Measurements from ENCODE around the gene CENPH.
"Not testable (repeated sequence)": the region's sequence is repeated elsewhere in the genome, so short reads cannot be mapped to it uniquely, and the experiment has no call there.

CENPH gene, protein sequence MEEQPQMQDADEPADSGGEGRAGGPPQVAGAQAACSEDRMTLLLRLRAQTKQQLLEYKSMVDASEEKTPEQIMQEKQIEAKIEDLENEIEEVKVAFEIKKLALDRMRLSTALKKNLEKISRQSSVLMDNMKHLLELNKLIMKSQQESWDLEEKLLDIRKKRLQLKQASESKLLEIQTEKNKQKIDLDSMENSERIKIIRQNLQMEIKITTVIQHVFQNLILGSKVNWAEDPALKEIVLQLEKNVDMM
- total RNA-seq, result 13.4 to 14.0 reads per million in 2 donors

DNA sequence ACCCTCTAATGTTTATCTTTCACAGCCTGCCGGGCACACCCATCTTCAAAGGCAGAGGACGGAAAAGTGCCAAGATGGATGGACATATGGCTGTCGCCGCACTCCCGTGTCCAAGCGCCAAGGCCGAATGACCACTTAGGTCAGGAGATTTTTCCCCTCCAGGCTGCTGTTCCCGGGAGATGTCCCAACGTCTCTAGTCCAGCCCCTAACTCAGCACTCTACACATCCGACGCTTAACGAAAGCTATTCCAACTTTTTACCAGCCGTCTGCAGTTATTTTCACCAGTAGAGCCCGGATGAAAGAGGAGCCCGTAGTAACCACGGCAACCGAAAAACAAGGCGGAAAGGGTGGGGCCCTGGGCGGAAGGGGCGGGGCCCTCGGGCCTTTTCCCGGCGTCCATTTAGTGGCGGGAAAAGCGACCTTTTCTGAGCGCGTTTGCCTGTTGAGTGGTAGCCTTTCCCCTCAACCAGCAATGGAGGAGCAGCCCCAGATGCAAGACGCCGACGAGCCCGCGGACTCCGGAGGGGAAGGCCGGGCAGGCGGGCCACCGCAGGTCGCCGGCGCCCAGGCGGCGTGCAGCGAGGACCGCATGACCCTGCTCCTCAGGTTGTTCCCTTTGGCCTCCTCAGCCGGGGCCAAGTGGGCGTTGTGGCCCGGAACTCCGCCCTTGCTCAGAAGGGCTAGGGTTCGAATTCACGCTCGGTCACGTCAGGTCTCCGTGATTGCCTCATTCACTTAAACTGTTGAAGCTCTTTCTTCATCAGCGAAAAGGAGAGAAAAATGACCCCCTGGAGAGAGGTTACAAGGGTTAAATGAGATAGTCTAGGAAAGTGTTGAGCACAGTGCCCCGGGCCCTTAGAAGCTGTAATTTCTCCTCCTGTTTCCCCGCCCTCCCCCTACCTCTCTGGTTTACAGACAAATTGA, at the start of gene CENPH:
CENPH (plus strand) TSS at position 422 of the 925 bp plus-strand sequence; CDS start at position 474, 52 bp downstream.
- DNase-seq, result peak; percentile 67

DNA sequence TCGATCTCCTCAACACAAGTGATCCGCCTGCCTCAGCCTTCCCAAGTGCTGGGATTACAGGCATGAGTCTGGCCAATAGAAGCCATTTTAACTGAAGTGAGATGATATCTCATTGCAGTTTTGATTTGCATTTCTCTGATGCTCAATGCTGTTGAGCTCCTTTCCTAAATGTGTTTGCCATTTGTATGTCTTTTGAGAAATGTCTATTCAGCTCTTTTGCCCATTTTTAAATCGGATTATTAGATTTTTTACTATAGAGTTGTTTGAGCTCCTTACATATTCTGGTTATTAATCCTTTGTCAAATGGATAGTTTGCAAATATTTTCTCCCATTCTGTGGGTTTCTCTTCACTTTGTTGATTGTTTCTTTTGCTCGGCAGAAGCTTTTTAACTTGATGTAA, 49.1 kb upstream of the CENPH start:
- not testable (repeated sequence) for DNase-seq

DNA sequence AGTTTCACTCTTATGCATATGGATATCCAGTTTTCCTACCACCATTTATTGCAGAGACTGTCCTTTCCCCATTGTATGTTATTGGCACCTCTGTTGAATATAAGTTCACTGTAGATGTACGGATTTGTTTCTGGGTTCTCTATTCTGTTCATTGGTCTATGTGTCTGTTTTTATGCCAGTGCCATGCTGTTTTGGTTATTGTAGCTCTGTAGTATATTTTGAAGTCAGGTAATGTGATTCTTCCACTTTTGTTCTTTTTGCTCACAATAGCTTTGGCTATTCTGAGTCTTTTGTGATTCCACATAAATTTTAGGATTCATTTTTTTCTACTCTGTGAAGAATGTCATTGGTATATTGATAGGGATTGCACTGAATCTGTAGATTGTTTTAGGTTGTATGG, 48.6 kb upstream of the CENPH start:
- no peak for DNase-seq

DNA sequence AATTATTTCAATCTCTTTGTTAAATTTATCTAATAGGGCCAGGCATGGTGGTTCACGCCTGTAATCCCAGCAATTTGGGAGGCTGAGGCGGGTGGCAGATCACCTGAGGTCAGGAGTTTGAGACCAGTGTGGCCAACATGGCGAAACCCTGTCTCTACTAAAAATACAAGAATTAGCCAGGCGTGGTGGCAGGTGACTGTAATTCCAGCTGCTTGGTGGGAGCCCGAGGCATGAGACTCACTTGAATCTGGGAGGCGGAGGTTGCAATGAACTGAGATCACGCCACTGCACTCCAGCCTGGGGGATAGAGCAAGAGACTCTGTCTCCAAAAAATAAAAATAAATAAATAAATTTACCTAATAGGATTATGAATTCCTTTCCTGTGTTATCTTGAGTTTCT, 40.8 kb upstream of the CENPH start:
- not testable (repeated sequence) for DNase-seq

DNA sequence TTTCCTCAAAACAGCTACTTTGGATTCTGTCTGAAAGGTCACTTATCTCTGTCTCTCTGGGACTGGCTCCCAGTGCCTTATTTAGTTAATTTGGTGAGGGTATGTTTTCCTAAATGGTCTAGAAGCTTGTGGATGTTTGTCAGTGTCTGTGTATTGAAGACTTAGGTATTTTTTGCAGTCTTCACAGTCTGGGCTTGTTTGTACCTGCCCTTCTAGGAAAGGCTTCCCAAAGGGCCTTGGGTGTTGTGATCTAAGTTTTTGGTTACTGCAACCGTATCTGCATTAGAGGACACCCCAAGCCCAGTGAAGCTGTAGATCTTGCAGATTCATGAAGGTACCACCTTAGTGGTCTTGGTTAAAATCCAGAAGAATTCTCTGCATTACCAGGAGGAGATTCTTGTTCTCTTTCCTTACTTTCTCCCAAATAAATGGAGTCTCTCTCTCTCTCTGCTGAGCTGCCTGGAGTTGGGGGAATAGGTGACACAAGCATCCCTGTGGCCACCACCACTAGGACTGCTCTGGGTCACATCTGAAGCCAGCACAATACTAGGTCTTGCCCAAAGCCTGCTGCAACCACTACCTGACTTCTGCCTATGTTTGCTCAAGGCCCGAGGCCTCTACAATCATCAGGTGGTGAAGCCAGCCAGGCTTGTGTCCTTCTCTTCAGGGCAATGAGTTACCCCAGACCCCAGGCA, 40.3 kb upstream of the CENPH start:
- no peak for DNase-seq

DNA sequence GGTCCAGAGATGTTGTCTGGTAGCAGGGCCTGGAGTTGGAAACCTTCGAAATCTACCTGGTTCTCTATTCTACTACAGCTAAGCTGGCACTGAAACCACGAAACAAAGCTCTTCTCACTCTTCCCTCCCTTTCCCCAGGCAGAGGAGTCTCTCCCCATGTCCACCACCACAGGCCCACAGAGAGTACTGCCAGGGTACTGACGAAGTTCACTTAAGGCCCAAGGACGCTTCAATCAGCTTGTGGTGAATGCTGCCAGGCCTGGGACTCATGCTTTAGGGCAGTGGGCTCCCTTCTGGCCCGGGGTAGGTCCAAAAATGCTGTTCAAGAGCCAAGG, 39.7 kb upstream of the CENPH start:
- DNase-seq, result no peak

DNA sequence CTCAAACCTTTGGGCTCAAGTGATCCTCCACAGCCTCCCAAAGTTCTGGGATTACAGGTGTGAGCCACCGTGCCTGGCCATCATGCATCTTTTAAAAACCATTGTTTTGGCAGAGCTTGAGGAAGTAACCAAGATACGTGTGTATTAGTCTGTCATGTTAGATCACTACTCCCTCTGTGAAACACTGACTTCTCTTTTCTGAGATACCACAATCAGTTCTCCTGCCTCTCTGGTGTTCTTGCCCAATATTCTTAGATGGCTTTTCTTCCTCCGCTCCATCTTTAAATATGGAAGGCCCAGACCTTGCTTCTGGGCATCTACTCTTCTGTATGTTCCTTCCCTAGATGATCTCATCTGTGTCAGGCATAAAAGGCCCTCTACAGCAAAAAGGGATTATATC, 36.7 kb upstream of the CENPH start:
- DNase-seq, result no peak

DNA sequence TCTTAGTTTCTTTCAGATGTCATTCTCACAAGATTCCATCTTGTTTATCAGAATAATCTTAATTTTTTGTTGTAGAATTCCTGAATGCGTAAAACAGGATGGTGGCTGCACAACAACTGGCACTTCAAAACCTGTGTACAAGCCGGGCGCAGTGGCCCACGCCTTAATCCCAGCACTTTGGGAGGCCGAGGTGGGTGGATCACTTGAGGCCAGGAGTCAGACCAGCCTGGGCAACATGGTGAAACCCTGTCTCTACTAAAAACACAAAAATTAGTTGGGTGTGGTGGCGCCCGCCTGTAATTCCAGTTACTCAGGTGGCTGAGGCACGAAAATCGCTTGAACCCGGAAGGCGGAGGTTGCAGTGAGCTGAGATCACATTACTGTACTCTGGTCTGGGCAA, 32.9 kb upstream of the CENPH start:
- DNase-seq, result no peak

DNA sequence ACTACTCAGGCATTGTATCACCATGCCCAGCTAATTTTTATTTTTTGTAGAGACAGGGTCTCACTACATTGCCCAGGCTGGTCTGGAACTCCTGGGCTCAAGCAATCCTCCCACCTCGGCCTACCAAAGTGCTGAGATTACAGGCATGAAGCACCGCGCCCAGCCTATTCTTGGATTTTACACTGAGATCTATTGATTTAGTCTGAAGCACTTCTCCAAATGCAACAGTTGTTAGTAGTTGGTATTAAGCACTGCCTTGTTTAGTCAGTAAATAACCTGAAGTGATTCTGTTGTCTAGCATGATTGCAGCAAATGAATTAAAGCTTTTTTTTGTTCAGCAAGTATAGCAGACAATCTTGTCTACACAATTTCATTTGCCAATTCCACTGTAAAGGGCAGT, 31.3 kb upstream of the CENPH start:
- DNase-seq, result no peak

DNA sequence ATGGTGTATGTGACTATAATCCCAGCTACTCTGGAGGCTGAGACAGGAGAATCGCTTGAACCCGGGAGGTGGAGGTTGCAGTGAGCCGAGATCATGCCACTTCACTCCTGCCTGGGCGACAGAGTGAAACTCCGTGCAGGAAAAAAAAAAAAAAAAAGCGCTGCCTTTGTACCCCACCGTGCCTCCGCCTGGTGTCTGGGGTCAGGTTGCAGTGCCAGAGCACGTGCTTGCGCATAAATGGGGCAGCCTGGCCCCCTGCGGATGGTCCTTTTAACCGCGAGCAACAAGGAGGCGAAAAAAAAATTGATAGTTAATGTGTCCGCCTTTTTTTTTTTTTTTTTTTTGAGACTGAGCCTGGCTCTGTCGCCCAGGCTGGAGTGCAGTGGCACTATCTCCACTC, 28.7 kb upstream of the CENPH start:
- no peak for DNase-seq

DNA sequence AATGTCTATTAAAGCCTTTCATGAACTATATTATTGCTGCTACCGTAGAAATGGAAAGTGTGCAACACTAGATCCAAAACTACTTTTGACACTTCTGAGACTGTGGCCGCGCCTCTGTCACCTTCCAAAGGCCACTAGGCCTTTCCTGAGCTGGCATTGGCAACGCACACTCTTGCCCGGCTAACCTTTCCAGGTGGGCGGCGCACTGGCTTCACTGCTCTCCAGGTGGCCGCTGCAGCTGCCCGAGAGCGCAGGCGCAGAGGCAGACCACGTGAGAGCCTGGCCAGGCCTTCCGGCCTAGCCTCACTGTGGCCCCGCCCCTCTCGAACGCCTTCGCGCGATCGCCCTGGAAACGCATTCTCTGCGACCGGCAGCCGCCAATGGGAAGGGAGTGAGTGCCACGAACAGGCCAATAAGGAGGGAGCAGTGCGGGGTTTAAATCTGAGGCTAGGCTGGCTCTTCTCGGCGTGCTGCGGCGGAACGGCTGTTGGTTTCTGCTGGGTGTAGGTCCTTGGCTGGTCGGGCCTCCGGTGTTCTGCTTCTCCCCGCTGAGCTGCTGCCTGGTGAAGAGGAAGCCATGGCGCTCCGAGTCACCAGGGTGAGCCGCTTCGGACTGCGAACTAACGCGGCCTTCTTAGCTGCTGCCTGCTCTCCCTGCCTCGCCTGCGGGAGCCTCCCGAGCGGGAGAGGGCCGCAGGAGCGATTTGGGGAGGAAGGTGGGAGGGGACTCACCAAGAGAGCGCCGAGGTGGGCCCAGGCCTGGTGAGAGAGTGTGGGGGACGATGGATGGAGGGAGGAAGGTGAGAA, 22.5 kb upstream of the CENPH start, which contains the start of gene CCNB1:
CCNB1 (plus strand) TSS at position 465 of the 807 bp plus-strand sequence; CDS start at position 578, 113 bp downstream.
- DNase-seq, result peak; percentile 92

DNA sequence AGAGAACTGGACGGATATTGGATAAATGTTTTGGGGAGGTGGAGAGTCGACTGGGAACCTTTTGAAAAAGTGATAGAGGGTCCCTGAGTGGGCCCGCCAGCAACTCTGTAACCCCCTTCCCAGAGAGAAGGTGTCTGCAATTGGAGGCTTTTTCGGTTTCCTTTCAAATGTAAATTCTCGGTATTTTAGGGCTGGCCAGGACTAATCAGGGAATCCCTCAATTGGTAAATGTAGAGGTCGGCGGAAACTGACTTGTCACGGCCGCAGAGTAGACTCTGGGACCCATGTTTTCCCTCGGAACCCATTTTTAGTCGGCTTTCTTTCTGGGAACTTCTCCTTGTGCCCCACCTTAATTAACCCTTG, 21.9 kb upstream of the CENPH start:
- no peak for DNase-seq

DNA sequence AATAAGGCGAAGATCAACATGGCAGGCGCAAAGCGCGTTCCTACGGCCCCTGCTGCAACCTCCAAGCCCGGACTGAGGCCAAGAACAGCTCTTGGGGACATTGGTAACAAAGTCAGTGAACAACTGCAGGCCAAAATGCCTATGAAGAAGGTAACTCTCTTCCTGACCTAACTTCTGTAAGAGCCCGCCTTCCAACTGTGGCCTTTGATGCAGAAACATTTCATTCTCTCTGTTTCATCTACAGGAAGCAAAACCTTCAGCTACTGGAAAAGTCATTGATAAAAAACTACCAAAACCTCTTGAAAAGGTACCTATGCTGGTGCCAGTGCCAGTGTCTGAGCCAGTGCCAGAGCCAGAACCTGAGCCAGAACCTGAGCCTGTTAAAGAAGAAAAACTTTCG, 21.5 kb upstream of the CENPH start:
- DNase-seq, result no peak

DNA sequence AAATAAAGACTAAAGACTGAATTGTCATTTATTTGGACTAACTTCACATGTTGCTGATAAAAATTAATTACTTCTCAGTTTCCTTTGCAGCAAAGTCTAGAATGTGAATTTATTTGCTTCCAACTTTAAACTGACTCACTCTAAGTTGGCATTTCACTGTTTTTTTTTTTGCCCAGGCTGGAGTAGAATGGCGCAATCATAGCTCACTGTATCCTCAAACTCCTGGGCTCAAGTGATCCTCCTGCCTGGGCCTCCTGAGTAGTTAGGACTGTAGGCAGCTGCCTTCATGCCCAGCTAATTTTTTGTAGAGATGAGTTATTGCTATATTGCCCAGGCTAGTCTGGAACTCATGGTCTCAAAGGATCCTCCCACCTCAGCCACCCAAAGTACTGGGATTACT, 18.9 kb upstream of the CENPH start:
- no peak for DNase-seq

DNA sequence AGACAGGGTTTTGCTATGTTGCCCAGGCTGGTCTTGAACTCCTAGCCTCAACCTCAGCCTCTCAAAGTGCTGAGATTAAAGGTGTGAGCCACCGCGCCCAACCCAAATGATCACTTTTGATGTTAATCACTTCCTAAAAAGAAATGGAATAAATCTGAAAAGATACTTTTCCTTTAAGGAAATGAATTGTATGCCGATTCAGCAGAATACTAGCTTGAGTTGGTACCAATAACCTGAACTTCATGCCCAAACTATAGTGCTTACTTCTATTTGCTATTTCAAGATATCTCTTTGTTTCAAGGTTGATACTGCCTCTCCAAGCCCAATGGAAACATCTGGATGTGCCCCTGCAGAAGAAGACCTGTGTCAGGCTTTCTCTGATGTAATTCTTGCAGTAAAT, 18.4 kb upstream of the CENPH start:
- DNase-seq, result no peak

DNA sequence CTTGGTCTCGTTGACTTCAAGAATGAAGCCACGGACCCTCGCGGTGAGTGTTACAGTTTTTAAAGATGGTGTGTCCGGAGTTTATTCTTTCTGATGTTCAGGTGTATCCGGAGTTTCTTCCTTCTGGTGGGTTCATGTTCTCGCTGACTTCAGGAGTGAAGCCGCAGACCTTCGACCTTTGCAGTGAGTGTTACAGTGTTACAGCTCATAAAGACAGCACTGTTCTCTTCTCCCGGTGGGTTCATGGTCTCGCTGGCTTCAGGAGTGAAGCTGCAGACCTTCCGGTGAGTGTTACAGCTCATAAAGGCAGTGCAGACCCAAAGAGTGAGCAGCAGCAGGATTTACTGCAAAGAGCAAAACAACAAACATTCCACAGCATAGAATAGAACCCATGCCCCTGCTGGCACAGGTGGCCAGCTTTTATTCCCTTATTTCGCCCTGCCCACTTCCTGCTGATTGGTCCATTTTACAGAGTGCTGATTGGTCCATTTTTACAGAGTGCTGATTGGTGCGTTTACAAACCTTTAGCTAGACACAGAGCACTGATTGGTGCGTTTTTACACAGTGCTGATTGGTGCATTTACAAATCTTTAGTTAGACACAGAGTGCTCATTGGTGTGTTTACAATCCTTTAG, 7.6 kb upstream of the CENPH start:
- DNase-seq, result not testable (repeated sequence)

DNA sequence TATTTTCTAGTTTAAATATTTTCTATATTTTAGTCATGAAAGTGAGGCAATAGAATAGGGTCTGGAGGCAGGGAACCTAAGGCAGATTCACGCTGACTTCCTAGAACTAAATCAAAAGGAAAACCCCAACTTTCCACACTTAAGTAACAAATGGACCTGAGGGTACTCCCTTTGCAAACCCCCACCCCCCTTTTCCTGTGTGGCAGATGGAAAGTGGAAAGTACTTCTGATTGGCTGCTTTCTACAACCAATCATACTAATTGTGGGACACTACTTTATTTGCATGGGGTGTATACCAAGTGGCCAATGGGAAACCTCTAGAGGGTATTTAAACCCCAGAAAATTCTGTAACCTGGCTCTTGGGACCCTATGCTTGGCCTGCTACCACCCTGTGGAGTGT, 4.8 kb upstream of the CENPH start:
- DNase-seq, result no peak

DNA sequence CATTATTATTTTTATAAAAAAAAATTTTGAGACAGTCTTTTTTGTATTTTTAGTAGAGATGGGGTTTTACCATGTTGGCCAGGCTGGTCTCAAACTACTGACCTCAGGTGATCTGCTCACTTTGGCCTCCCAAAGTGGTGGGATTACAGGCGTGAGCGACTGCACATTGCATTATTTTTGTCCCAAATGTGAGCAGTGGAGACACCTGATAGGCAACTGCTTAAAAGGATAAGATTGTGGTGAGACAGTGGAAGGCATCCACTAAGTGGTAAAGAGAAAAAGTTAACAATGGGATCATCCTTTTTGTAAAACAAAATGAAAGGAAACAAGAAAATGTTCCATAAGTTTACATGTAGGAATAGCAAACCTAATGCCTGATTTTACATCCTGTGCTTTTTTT, 2.0 kb upstream of the CENPH start:
- DNase-seq, result no peak

DNA sequence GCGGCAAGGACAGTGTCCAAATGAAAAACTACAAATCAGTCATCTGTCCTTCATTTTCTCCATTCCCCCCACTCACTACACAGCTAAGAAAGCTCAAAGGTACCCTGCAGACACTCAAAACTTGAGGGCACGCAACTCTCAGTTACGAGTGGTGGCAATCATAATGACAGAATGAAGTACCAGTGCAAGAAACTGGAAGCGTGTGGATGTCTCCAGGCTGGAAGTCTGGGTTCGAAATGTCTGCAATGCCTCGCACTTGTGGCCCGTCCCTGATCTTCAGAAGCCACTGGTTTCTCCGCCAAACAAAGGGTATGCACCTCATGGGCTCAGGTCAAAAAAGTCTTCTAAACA, 597 bp upstream of the CENPH start:
- no peak for DNase-seq

DNA sequence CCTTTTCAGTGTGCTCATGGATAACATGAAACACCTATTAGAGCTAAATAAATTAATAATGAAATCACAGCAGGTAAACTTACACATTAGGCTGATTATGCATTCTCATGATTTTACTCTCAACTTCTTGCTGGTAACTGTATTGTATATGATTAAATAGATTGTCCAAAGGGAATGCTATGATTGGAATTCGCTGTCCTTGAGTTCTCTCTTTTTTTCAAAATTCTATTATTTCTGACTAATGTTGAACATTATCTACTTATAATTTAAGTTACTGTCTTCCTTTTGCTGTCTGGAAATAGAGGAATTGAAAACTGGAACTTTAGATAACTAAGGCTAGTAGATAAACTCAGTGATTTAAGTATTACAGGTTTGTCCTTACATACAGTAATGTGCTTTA, 13.1 kb downstream of the CENPH start:
- no peak for DNase-seq

DNA sequence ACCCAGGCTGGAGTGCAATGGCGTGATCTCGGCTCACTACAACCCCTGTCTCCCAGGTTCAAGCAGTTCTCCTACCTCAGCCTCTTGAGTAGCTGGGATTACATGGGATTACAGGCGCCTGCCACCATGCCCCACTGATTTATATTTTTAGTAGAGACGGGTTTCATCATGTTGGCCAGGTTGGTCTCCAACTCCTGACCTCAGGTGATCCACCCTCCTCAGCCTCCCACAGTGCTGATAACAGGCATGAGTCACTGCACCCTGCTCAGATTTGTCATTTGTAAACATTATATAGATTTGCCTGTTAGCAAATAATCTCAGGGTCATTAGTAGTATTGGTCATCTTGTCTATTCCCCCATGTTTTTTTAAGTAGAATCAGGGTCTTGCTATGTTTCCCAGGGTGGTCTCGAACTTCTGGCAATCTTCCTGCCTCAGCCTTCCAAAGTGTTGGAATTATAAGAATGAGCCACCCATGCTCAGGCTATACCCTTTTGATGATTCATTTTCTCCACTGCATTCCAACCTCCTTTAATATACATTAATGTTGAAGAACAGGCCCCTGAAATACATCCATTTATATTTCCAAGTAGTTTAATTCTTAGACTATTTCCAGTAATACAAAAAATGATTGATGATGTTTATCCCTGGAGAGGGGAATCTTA, 17.3 kb downstream of the CENPH start:
- no peak for DNase-seq

DNA sequence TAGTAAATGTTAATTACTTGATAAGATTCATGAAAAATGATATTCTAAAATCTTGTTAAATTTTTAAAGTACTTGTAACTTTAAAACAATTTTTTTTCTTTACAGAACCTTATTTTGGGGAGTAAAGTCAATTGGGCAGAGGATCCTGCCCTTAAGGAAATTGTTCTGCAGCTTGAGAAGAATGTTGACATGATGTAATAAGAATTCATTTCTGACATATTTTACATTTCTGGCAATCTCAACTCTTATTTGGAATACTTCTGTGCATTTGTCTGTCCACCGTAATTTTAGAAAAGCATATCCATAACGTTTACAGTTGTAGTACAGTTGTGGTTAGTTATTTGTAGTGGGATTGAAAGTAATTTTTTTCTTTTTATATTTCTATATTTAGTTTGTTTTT, 20.2 kb downstream of the CENPH start:
- no peak for DNase-seq

All from activated gamma-delta T cell (primary cell).